ENCODE data around the gene DAB2IP.

DAB2IP gene

GRCh38 chr9:121721770-121722169 lies 70.3 kb downstream of the DAB2IP start:
- POLR2A ChIA-PET = no interaction called here
- H3K4me1 ChIP-seq (ENCODE audit: control insufficient read depth, insufficient read depth, low read length) = no peaks in the 10 kb centered on the region
- H3K4me3 ChIP-seq (ENCODE audit: low read depth, low read length) = no peak overlapping the region
- CTCF ChIA-PET = interaction anchor here (0.8 to 1.0 kb wide), 3 partner anchors 12 to 31 kb away, joined by 3 to 8 read pairs (median 5); no protein-coding TSS in a partner anchor
- TF ChIP-seq ZNF10 (tag by site-specific recombination; IDR thresholded peaks at IDR 0.05) (no peak), ZNF121 (tag by site-specific recombination; IDR thresholded peaks at IDR 0.05) (no peak), KLF1 (tag by site-specific recombination; IDR thresholded peaks at IDR 0.05) (0 out of 2 replicates have a peak, but pooled peaks have one; percentile 15), HOXC10 (CRISPR knock-in tag; IDR thresholded peaks at IDR 0.05) (no peak), KLF8 (tag by site-specific recombination; IDR thresholded peaks at IDR 0.05) (no peak)
- no peak overlapping the region for H3K27ac ChIP-seq (ENCODE audit: extremely low read depth, low read depth, low read length)
- no peaks in the 10 kb centered on the region for H3K36me3 ChIP-seq (ENCODE audit: control insufficient read depth in 2 of 2, insufficient read depth in 1 of 2, low read length in 2 of 2)
- no peaks in the 10 kb centered on the region for H3K9me3 ChIP-seq (ENCODE audit: control insufficient read depth, insufficient read depth, low read depth, low read length)

- Histone ChIP-seq H3K36me3 (ENCODE audit: control insufficient read depth in 2 of 2, insufficient read depth in 1 of 2, low read length in 2 of 2) (no peaks in the 10 kb centered on the region), H3K4me3 (ENCODE audit: low read depth, low read length) (no peak overlapping the region), H3K27ac (ENCODE audit: extremely low read depth, low read depth, low read length) (no peak overlapping the region), H3K9me3 (ENCODE audit: control insufficient read depth, insufficient read depth, low read depth, low read length) (no peaks in the 10 kb centered on the region), H3K4me1 (ENCODE audit: control insufficient read depth, insufficient read depth, low read length) (no peaks in the 10 kb centered on the region; the same call in none of the 2 replicates)
- ChIA-PET POLR2A (no interaction called here), CTCF (interaction anchor here (2.9 kb wide), 1 partner anchor 10 kb away, joined by 11 read pairs; no protein-coding TSS in a partner anchor)
- TF ChIP-seq ZNF239 (tag by site-specific recombination; IDR thresholded peaks at IDR 0.05) = no peak
Measured at GRCh38 chr9:121725008-121725775, 73.8 kb downstream of the DAB2IP start.

DNA sequence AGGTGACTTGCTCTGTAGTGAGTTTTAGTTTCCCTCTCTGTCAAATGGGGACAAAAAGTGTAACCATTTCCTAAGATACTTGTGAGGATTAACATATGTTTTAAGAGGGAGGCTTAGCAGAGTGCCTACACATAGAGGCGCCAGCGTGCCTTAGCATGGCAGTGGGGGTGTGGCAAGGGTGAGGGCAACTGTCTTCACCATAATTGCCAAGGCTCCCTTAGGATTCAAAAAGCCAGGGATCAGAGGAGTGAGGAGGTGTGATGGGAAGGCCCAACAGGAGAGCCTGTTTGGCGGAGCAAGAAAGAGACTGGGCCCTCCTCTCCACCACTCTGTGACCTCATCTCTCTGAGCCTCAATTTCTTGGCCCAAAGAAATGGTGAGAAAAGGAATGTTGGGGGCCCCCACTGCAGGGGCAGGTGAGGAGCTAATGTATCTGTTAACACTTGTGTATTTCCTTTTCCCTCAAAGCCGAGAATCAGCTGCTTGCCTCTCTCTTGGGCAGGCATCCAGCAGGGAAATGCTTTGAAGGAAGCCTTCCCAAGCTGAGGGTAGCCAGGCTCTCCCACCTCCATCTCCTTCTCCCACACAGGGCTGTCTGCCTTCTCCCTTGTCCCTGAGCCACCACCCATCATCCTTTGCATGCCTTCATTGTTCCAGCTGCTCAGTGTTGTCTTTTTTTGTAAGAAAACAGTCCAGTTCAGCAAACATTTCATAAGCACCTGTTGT lies 76.0 kb downstream of the DAB2IP start:
- CTCF ChIA-PET = interaction anchor here (1.0 to 2.9 kb wide), 3 partner anchors 8 to 40 kb away, joined by 3 to 11 read pairs (median 5); no protein-coding TSS in a partner anchor
- 0 out of 2 replicates have a peak, but pooled peaks have one; percentile 13 for TF ChIP-seq EGR2 (tag by site-specific recombination; IDR thresholded peaks at IDR 0.05; ENCODE audit: low read depth)
- TF ChIP-seq, protein P1, sequence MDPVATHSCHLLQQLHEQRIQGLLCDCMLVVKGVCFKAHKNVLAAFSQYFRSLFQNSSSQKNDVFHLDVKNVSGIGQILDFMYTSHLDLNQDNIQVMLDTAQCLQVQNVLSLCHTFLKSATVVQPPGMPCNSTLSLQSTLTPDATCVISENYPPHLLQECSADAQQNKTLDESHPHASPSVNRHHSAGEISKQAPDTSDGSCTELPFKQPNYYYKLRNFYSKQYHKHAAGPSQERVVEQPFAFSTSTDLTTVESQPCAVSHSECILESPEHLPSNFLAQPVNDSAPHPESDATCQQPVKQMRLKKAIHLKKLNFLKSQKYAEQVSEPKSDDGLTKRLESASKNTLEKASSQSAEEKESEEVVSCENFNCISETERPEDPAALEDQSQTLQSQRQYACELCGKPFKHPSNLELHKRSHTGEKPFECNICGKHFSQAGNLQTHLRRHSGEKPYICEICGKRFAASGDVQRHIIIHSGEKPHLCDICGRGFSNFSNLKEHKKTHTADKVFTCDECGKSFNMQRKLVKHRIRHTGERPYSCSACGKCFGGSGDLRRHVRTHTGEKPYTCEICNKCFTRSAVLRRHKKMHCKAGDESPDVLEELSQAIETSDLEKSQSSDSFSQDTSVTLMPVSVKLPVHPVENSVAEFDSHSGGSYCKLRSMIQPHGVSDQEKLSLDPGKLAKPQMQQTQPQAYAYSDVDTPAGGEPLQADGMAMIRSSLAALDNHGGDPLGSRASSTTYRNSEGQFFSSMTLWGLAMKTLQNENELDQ (tag by site-specific recombination; IDR thresholded peaks at IDR 0.05; ENCODE audit: low read depth) = no peak
- TF ChIP-seq SCRT2 (tag by site-specific recombination; IDR thresholded peaks at IDR 0.05) = peak; percentile 54; the same call in 1 of the 2 replicates
- no peak for TF ChIP-seq ZNF221 (tag by site-specific recombination; IDR thresholded peaks at IDR 0.05; ENCODE audit: borderline replicate concordance)
- no peak overlapping the region for H3K27ac ChIP-seq (ENCODE audit: extremely low read depth, low read depth, low read length)
- H3K9me3 ChIP-seq (ENCODE audit: control insufficient read depth, insufficient read depth, low read depth, low read length) = no peaks in the 10 kb centered on the region
- POLR2A ChIA-PET = no interaction called here
- H3K4me1 ChIP-seq (ENCODE audit: control insufficient read depth, insufficient read depth, low read length) = no peaks in the 10 kb centered on the region; the same call in none of the 2 replicates
- no peaks in the 10 kb centered on the region for H3K36me3 ChIP-seq (ENCODE audit: control insufficient read depth in 2 of 2, insufficient read depth in 1 of 2, low read length in 2 of 2)
- no peak overlapping the region for H3K4me3 ChIP-seq (ENCODE audit: low read depth, low read length)

GRCh38 chr9:121728916-121729315 lies 77.5 kb downstream of the DAB2IP start:
- H3K9me3 ChIP-seq (ENCODE audit: control insufficient read depth, insufficient read depth, low read depth, low read length) = no peaks in the 10 kb centered on the region
- no peak overlapping the region for H3K4me3 ChIP-seq (ENCODE audit: low read depth, low read length)
- POLR2A ChIA-PET = interaction anchor here (0.5 kb wide), 1 partner anchor 480 kb away, joined by 3 read pairs; no protein-coding TSS in a partner anchor
- CTCF ChIA-PET = interaction anchor here (0.7 to 1.6 kb wide), 3 partner anchors 33 to 278 kb away, joined by 3 to 5 read pairs (median 5); no protein-coding TSS in a partner anchor
- H3K27ac ChIP-seq (ENCODE audit: extremely low read depth, low read depth, low read length) = no peak overlapping the region
- H3K36me3 ChIP-seq (ENCODE audit: control insufficient read depth in 2 of 2, insufficient read depth in 1 of 2, low read length in 2 of 2) = no peaks in the 10 kb centered on the region
- H3K4me1 ChIP-seq (ENCODE audit: control insufficient read depth, insufficient read depth, low read length) = no peaks in the 10 kb centered on the region; the same call in none of the 2 replicates
- no peak for TF ChIP-seq ZBTB44 (tag by site-specific recombination; IDR thresholded peaks at IDR 0.05)
- TF ChIP-seq ZNF426 (tag by site-specific recombination; IDR thresholded peaks at IDR 0.05) = no peak
- TF ChIP-seq, protein P1 (tag by site-specific recombination; IDR thresholded peaks at IDR 0.05; ENCODE audit: low read depth) = no peak
- TF ChIP-seq ZNF366 (tag by site-specific recombination; conservative IDR thresholded peaks at IDR 0.05) = no peak
- no peak for TF ChIP-seq ZBTB17 (tag by site-specific recombination; IDR thresholded peaks at IDR 0.05)
- no peak for TF ChIP-seq ZNF155 (tag by site-specific recombination; IDR thresholded peaks at IDR 0.05)
- TF ChIP-seq ZSCAN23 (tag by site-specific recombination; IDR thresholded peaks at IDR 0.05) = no peak
- TF ChIP-seq ZBTB20 (tag by site-specific recombination; IDR thresholded peaks at IDR 0.05) = no peak
- TF ChIP-seq ZBTB48 (tag by site-specific recombination; IDR thresholded peaks at IDR 0.05) = no peak
